ENCODE results near the gene HOXC6.

HOXC6 gene

DNA sequence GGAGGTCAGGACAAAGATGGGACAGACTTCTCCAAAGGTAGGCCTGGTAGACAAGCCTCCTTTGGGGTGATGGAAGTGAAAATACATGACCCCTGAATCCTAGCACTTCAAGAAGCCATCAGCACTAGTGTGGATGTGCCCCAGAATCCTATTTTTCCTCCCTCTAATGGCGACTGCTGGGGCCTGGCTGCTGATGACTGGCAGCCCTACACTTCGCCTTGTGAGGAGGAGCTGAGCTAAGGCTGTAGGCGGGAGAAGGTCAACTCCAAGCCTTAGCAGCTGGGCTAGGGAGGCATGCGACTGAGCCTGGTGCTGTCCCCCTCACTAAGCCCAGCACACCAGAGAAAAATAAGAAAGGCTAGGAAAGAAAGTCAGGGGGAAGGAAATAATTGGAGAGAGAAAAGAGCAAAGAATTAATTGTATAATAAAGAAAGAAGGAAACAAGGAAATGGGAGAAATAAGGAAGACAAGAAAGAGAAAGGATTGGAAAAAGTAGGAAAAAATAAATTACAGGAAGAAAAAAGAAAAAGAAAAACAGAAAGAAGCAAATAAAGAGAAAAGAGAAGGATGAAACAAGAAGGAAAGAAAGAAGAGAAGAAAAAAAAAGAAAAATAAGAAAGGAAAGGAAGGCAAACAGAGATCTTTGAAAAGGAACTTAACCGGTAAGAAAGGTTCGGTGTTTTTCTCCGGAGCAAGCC lies 48.0 kb upstream of the HOXC6 start (continued):
- TF ChIP-seq, protein P1, sequence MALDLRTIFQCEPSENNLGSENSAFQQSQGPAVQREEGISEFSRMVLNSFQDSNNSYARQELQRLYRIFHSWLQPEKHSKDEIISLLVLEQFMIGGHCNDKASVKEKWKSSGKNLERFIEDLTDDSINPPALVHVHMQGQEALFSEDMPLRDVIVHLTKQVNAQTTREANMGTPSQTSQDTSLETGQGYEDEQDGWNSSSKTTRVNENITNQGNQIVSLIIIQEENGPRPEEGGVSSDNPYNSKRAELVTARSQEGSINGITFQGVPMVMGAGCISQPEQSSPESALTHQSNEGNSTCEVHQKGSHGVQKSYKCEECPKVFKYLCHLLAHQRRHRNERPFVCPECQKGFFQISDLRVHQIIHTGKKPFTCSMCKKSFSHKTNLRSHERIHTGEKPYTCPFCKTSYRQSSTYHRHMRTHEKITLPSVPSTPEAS (tag by site-specific recombination; IDR thresholded peaks at IDR 0.05): 0 out of 2 replicates have a peak, but pooled peaks have one; percentile 14
- TF ChIP-seq ZNF223 (tag by site-specific recombination; IDR thresholded peaks at IDR 0.05): no peak
- TF ChIP-seq ZNF184 (tag by site-specific recombination; IDR thresholded peaks at IDR 0.05): no peak

DNA sequence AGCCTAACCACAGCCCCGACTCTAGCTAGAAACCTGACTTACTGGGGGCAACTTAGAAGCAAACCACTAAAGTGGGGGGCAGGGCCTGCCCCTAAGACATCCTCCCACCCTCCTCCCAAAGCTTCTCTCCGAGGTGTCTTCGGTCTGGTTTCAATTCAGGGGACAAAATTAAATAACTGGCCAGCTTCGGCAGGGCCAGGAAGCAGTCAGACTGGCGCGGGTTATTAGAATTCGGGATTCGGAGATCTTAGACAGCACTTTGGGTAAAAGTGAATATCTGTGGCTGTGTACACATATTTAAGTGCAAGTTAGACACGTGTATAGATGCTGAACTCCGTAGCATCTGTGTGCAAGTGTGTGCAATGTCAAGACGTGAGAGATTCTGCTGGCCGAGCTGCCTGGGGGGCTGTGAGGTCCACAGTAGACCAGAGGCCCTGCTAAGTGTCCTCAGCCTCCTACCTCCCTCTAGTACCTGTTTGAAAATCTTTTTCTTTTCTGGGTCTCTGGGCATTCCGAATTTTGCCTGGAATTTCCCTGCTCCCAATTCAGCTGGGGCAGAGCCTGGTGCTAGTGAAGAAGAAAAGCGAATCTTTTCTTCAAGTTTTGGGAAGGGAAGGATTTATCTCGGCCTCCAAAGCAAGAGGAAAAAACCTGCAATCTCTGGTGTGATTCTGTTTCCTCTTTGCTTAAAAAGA lies 47.3 kb upstream of the HOXC6 start:
- no peak overlapping the region for H3K27ac ChIP-seq (ENCODE audit: extremely low read depth, low read depth, low read length)

DNA sequence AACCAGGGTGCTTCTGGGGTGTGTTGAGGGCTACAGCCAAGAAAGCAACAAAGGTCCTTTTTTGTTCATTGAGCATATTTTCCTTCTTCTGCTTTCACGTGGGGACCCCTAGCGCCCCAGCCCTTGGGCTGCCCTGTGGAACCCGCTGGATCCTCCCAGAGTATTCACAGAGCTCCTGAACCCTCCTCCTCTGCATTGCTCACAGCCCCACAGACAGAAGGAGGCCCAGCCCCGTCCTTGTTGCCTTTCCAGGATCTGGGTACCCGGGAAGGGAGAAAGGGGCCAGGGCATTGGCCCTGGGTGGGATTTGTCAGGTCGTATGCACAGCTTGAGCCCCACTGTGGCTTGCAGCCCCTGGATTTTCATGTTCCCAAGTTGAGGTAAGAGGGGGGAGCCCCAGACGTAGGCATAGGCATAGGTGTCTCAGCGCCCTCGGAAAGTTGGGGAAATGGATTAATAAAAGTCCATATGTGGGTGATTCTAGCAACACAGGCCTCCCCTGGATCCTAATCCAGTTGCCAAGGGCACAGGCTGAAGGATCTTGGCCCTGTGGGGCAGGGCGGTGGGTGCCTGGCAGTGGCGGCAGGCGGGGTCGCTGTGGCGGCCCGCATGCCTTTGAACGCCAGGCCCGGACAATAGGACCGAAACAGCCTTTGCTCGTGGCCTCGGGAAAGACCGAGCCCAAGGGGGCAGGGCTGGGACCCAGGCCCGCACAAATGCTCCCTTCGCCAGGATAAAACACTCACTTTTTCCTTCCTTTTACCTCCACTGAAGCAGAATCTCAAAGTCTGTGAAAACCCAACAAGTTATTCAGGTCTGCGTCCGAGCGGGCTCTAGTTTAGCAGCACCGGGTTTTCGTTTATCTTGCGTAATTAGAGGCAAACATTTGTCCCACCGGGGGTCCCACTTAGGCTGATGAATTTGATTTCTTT lies 46.3 kb upstream of the HOXC6 start:
- no peak for TF ChIP-seq ZNF169 (tag by site-specific recombination; IDR thresholded peaks at IDR 0.05)
- TF ChIP-seq, protein P2, sequence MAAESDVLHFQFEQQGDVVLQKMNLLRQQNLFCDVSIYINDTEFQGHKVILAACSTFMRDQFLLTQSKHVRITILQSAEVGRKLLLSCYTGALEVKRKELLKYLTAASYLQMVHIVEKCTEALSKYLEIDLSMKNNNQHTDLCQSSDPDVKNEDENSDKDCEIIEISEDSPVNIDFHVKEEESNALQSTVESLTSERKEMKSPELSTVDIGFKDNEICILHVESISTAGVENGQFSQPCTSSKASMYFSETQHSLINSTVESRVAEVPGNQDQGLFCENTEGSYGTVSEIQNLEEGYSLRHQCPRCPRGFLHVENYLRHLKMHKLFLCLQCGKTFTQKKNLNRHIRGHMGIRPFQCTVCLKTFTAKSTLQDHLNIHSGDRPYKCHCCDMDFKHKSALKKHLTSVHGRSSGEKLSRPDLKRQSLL (tag by site-specific recombination; IDR thresholded peaks at IDR 0.05): 0 out of 2 replicates have a peak, but pooled peaks have one; percentile 23
- Histone ChIP-seq H3K4me1 (ENCODE audit: control insufficient read depth, insufficient read depth, low read length) (peaks cover 28% of the 10 kb centered on the region), H3K4me3 (ENCODE audit: low read depth, low read length) (no peak overlapping the region), H3K9me3 (ENCODE audit: control insufficient read depth, insufficient read depth, low read depth, low read length) (no peaks in the 10 kb centered on the region), H3K27ac (ENCODE audit: extremely low read depth, low read depth, low read length) (0 out of 2 replicates have a peak overlapping the region, but pooled peaks have one; percentile 17), H3K36me3 (ENCODE audit: control insufficient read depth in 2 of 2, insufficient read depth in 1 of 2, low read length in 2 of 2) (no peaks in the 10 kb centered on the region)
- ChIA-PET POLR2A (no interaction called here), CTCF (interaction anchor here (1.4 kb wide), 1 partner anchor 233 kb away, joined by 3 read pairs; no protein-coding TSS in a partner anchor)

More for the DNA sequence above, 47.3 kb upstream of the HOXC6 start:
- Histone ChIP-seq H3K4me1 (ENCODE audit: control insufficient read depth, insufficient read depth, low read length) (peaks cover 37% of the 10 kb centered on the region), H3K4me3 (ENCODE audit: low read depth, low read length) (no peak overlapping the region), H3K9me3 (ENCODE audit: control insufficient read depth, insufficient read depth, low read depth, low read length) (no peaks in the 10 kb centered on the region), H3K36me3 (ENCODE audit: control insufficient read depth in 2 of 2, insufficient read depth in 1 of 2, low read length in 2 of 2) (no peaks in the 10 kb centered on the region)
- POLR2A ChIA-PET: no interaction called here
- TF ChIP-seq, protein P2 (tag by site-specific recombination; IDR thresholded peaks at IDR 0.05): no peak
- TF ChIP-seq ZNF660 (tag by site-specific recombination; IDR thresholded peaks at IDR 0.05): no peak
- TF ChIP-seq, protein P3, sequence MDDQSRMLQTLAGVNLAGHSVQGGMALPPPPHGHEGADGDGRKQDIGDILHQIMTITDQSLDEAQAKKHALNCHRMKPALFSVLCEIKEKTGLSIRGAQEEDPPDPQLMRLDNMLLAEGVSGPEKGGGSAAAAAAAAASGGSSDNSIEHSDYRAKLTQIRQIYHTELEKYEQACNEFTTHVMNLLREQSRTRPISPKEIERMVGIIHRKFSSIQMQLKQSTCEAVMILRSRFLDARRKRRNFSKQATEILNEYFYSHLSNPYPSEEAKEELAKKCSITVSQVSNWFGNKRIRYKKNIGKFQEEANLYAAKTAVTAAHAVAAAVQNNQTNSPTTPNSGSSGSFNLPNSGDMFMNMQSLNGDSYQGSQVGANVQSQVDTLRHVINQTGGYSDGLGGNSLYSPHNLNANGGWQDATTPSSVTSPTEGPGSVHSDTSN (CRISPR knock-in tag; IDR thresholded peaks at IDR 0.05): no peak
- TF ChIP-seq PRDM1 (tag by site-specific recombination; IDR thresholded peaks at IDR 0.05): 0 out of 2 replicates have a peak, but pooled peaks have one; percentile 13
- no peak for TF ChIP-seq ZNF157 (tag by site-specific recombination; IDR thresholded peaks at IDR 0.05)
- CTCF ChIA-PET: interaction anchor here (0.8 to 1.4 kb wide), 2 partner anchors 28 to 234 kb away, joined by 3 read pairs; partner anchors contain the start of gene HOXC8
